A549 (cell line): ENCODE results near the gene REEP6. TPM values are rescaled to one million over a fixed set of nuclear protein-coding genes. Genes with fewer than 3 reads are reported as not detected.

Source experiments
- ATAC-seq, 2 experiments: fragments of 200-7000 bp in 1 of 2; fragments of >200 bp in 1 of 2; cut with Nextera tagmentation in 1 of 2; cut with Tn5 transposase in 1 of 2; 3 replicates each; pipeline versions ENCODE4 v1.8.0 to v1.9.1; 2018 to 2020; ENCODE audit warnings: mild to moderate bottlenecking in 1 of 2, moderate library complexity in 1 of 2
- CTCF ChIA-PET: fragments of 300-600 bp; sonication (Branson Sonifier 250); formaldehyde crosslinking; extraction: SDS; loops from one replicate; lab custom pipeline; 2021; ENCODE audit warnings: antibody characterized with exemption, inconsistent platforms; lab: Yijun Ruan, JAX
- POLR2A ChIA-PET: fragments of 350-600 bp; formaldehyde crosslinking; extraction: SDS; loops from one replicate; lab custom pipeline; 2021; ENCODE audit warnings: antibody characterized with exemption, inconsistent platforms; lab: Yijun Ruan, JAX
- DNase-seq, 2 experiments: peaks; one replicate each; pipeline versions ENCODE4 v3.0.0 to v3.0.0-alpha.2; 2011 to 2016; ENCODE audit warnings: low read depth in 1 of 2, low spot score in 1 of 2
- FAIRE-seq: peaks from 2 replicates; lab custom pipeline; 2011; peaks lifted over from hg19 to GRCh38; lab: Jason Lieb, UNC
- H3K27ac ChIP-seq, 2 experiments: fragments of >200 bp; sonication (Bioruptor Twin); formaldehyde crosslinking; 3 replicates each; pipeline ENCODE4 v1.5.1; 2016 to 2017
- H3K4me1 ChIP-seq: fragments of >200 bp; sonication (Bioruptor Twin); formaldehyde crosslinking; 3 replicates; pipeline ENCODE4 v1.6.1; 2016
- H3K4me2 ChIP-seq: fragments of >200 bp; sonication (Bioruptor Twin); formaldehyde crosslinking; 3 replicates; pipeline ENCODE4 v1.6.1; 2016
- H3K4me3 ChIP-seq: fragments of >200 bp; sonication (Bioruptor Twin); formaldehyde crosslinking; 3 replicates; pipeline ENCODE4 v1.5.1; 2016
- H3K9me3 ChIP-seq: fragments of >200 bp; sonication (Bioruptor Twin); formaldehyde crosslinking; 3 replicates; pipeline ENCODE4 v1.6.1; 2016
- ESRRA ChIP-seq: fragments of 150-350 bp; IDR thresholded peaks from 2 replicates; pipeline ENCODE4 v1.6.1; 2014; ENCODE audit warnings: mild to moderate bottlenecking, low read length, borderline replicate concordance
- FOSB ChIP-seq: fragments of 250-450 bp; sonication (Bioruptor Pico); IDR thresholded peaks from 2 replicates; pipeline ENCODE4 v1.5.0; 2020; ENCODE audit warnings: mild to moderate bottlenecking, moderate library complexity
- HOXB5 ChIP-seq: fragments of 250-450 bp; sonication (Bioruptor Pico); IDR thresholded peaks from 2 replicates; pipeline ENCODE4 v1.5.0; 2020; ENCODE audit warnings: mild to moderate bottlenecking, moderate library complexity
- KDM1A ChIP-seq: fragments of 200-600 bp; sonication (generic); IDR thresholded peaks from 2 replicates; pipeline ENCODE4 v1.6.1; 2016; ENCODE audit warnings: low read depth, mild to moderate bottlenecking
- NFE2L2 ChIP-seq: fragments of 150-350 bp; conservative IDR thresholded peaks from 2 replicates; pipeline ENCODE4 v1.6.1; 2014; ENCODE audit warnings: low read length
- NR3C1 ChIP-seq: fragments of >200 bp; sonication (Bioruptor Twin); formaldehyde crosslinking; IDR thresholded peaks from 3 replicates; pipeline ENCODE4 v1.6.1; 2017
- PHF8 ChIP-seq: fragments of 200-600 bp; sonication (generic); IDR thresholded peaks from 2 replicates; pipeline ENCODE4 v1.6.1; 2016; ENCODE audit warnings: low read depth, mild to moderate bottlenecking, antibody characterized with exemption, moderate library complexity, borderline replicate concordance
- POLR2AphosphoS2 ChIP-seq: conservative IDR thresholded peaks from 2 replicates; pipeline ENCODE4 v1.6.1; 2012; ENCODE audit warnings: low read length, improper control_type of control experiment, inconsistent platforms
- RAD21 ChIP-seq, 2 experiments: fragments of >200 bp in 1 of 2; sonication (Bioruptor Twin) in 1 of 2; formaldehyde crosslinking in 1 of 2; IDR thresholded peaks in 1 of 2; conservative IDR thresholded peaks in 1 of 2; 2 replicates in 1 of 2; 3 replicates in 1 of 2; pipeline ENCODE4 v1.6.1; 2012 to 2018; ENCODE audit warnings: inconsistent platforms in 1 of 2
- RARB ChIP-seq: fragments of 250-450 bp; sonication (Bioruptor Pico); IDR thresholded peaks from 2 replicates; pipeline ENCODE4 v1.8.0; 2021; ENCODE audit warnings: mild to moderate bottlenecking, moderate library complexity
- RNF2 ChIP-seq: fragments of 200-600 bp; sonication (generic); IDR thresholded peaks from 2 replicates; pipeline ENCODE4 v1.6.1; 2016; ENCODE audit warnings: low read depth, mild to moderate bottlenecking, antibody characterized with exemption, moderate library complexity, borderline replicate concordance
- TFCP2L1 ChIP-seq: fragments of 250-450 bp; sonication (Bioruptor Pico); IDR thresholded peaks from 2 replicates; pipeline ENCODE4 v1.5.0; 2021; ENCODE audit warnings: mild to moderate bottlenecking
- TP53 ChIP-seq: fragments of 250-450 bp; sonication (Bioruptor Pico); IDR thresholded peaks from 2 replicates; pipeline ENCODE4 v1.5.0; 2021; ENCODE audit warnings: mild to moderate bottlenecking, moderate library complexity
- ZFP36 ChIP-seq: fragments of 450-650 bp; IDR thresholded peaks from 2 replicates; pipeline ENCODE4 v1.6.1; 2014; ENCODE audit warnings: borderline replicate concordance; ENCODE audit not compliant: partially characterized antibody
- ZNF302 ChIP-seq: fragments of 250-450 bp; sonication (Bioruptor Pico); IDR thresholded peaks from 2 replicates; pipeline ENCODE4 v1.9.0; 2021; ENCODE audit warnings: inconsistent platforms, mild to moderate bottlenecking, moderate library complexity
- WGBS: methylation state at CpG from one replicate; pipeline ENCODE4 v1.1.6; 2017; ENCODE audit errors: missing lambda C conversion rate; 5-methylcytosine and 5-hydroxymethylcytosine counted together
- polyA plus RNA-seq, 4 experiments: library from polyadenylated mRNA; depleted of rRNA in 3 of 4; stranded (reverse); fragments of >200 nt; fragmentation: RNase III in 1 of 4; extraction: RNeasy Plus Mini Kit Qiagen cat#74134 plus additional on column Dnase treatment in 1 of 4; gene quantifications; 2 replicates in 3 of 4; 3 replicates in 1 of 4; pipeline ENCODE4 v1.2.3, GENCODE V29; 2011 to 2017
- TF ChIP-seq, protein P1 (sequence below): fragments of 200-600 bp; sonication (generic); IDR thresholded peaks from 2 replicates; pipeline ENCODE4 v1.6.1; 2016; ENCODE audit warnings: antibody characterized with exemption, mild to moderate bottlenecking, moderate library complexity
- TF ChIP-seq, protein P2 (sequence below): fragments of >200 bp; sonication (Bioruptor Twin); formaldehyde crosslinking; IDR thresholded peaks from 3 replicates; pipeline ENCODE4 v1.5.1; 2016
- TF ChIP-seq, protein P3 (sequence below): IDR thresholded peaks from 2 replicates; pipeline ENCODE4 v1.6.1; 2012
- TF ChIP-seq, protein P4 (sequence below): IDR thresholded peaks from 2 replicates; pipeline ENCODE4 v1.6.1; 2012
- TF ChIP-seq, protein P5 (sequence below): fragments of >200 bp; sonication (Bioruptor Twin); formaldehyde crosslinking; IDR thresholded peaks from 3 replicates; pipeline ENCODE4 v1.6.1; 2016

The REEP6 gene
- polyA plus RNA-seq, 2 of the 4 experiments (the other 2 are of a cell fraction) = 1.8 to 4.8 TPM

DNA sequence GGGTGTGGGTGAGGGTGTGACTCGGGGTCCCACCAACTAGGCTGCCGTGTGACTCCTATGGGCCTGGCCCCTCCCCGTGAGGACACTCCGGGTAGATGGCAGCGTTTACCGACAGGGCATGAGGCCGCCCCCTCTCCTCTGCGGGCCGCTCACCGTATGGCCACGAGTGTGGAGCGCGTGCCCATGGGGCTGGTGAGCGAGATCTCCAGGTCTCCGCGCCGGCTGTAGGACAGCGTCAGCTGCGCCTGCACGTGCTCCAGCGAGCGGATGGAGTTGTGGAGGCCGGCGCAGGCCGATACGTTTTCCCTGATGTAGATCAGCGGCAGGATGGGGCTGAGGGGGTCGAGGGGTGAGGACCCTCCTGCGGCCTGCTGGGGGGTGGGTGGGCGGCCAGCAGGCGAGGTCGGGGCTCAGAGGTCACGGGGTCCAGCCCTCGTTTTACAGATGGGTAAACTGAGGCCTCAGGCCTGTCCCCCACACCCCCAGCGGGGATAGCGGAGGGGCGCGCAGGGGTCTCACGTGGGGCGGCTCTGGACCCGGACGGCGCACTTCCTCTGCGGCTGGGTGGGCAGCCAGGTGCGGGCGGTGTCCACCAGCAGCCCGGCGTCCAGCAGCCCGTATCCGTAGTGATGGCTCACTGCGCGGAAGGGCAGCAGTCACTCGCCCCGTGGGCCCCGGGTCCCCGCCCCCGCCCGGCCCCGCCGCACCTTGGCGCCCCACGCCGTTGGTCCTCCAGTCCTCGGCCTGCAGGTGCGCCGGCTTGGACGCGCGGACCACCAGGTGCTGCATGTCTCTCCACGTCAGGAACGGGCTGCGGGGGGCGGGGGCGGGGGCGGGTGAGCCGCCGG lies 7.6 kb upstream of the REEP6 start:
- H3K27ac ChIP-seq = no peak overlapping the region
- TF ChIP-seq NFE2L2 (no peak), ZFP36 (no peak), HOXB5 (CRISPR knock-in tag) (no peak), RARB (CRISPR knock-in tag) (no peak), NR3C1 (no peak), RAD21 (conservative IDR thresholded peaks at IDR 0.05 in 1 of 2, IDR thresholded peaks at IDR 0.05 in 1 of 2) (no peak), FOSB (no peak), KDM1A (no peak), POLR2AphosphoS2 (no peak), ESRRA (no peak), ZNF302 (no peak), RNF2 (no peak), TFCP2L1 (no peak), PHF8 (no peak), TP53 (CRISPR knock-in tag) (no peak)
- TF ChIP-seq, protein P1, sequence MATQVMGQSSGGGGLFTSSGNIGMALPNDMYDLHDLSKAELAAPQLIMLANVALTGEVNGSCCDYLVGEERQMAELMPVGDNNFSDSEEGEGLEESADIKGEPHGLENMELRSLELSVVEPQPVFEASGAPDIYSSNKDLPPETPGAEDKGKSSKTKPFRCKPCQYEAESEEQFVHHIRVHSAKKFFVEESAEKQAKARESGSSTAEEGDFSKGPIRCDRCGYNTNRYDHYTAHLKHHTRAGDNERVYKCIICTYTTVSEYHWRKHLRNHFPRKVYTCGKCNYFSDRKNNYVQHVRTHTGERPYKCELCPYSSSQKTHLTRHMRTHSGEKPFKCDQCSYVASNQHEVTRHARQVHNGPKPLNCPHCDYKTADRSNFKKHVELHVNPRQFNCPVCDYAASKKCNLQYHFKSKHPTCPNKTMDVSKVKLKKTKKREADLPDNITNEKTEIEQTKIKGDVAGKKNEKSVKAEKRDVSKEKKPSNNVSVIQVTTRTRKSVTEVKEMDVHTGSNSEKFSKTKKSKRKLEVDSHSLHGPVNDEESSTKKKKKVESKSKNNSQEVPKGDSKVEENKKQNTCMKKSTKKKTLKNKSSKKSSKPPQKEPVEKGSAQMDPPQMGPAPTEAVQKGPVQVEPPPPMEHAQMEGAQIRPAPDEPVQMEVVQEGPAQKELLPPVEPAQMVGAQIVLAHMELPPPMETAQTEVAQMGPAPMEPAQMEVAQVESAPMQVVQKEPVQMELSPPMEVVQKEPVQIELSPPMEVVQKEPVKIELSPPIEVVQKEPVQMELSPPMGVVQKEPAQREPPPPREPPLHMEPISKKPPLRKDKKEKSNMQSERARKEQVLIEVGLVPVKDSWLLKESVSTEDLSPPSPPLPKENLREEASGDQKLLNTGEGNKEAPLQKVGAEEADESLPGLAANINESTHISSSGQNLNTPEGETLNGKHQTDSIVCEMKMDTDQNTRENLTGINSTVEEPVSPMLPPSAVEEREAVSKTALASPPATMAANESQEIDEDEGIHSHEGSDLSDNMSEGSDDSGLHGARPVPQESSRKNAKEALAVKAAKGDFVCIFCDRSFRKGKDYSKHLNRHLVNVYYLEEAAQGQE = no peak
- TF ChIP-seq, protein P2, sequence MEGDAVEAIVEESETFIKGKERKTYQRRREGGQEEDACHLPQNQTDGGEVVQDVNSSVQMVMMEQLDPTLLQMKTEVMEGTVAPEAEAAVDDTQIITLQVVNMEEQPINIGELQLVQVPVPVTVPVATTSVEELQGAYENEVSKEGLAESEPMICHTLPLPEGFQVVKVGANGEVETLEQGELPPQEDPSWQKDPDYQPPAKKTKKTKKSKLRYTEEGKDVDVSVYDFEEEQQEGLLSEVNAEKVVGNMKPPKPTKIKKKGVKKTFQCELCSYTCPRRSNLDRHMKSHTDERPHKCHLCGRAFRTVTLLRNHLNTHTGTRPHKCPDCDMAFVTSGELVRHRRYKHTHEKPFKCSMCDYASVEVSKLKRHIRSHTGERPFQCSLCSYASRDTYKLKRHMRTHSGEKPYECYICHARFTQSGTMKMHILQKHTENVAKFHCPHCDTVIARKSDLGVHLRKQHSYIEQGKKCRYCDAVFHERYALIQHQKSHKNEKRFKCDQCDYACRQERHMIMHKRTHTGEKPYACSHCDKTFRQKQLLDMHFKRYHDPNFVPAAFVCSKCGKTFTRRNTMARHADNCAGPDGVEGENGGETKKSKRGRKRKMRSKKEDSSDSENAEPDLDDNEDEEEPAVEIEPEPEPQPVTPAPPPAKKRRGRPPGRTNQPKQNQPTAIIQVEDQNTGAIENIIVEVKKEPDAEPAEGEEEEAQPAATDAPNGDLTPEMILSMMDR = no peak
- TF ChIP-seq, protein P3, sequence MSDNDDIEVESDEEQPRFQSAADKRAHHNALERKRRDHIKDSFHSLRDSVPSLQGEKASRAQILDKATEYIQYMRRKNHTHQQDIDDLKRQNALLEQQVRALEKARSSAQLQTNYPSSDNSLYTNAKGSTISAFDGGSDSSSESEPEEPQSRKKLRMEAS = no peak
- TF ChIP-seq, protein P4, sequence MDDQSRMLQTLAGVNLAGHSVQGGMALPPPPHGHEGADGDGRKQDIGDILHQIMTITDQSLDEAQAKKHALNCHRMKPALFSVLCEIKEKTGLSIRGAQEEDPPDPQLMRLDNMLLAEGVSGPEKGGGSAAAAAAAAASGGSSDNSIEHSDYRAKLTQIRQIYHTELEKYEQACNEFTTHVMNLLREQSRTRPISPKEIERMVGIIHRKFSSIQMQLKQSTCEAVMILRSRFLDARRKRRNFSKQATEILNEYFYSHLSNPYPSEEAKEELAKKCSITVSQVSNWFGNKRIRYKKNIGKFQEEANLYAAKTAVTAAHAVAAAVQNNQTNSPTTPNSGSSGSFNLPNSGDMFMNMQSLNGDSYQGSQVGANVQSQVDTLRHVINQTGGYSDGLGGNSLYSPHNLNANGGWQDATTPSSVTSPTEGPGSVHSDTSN = no peak
- TF ChIP-seq, protein P5, sequence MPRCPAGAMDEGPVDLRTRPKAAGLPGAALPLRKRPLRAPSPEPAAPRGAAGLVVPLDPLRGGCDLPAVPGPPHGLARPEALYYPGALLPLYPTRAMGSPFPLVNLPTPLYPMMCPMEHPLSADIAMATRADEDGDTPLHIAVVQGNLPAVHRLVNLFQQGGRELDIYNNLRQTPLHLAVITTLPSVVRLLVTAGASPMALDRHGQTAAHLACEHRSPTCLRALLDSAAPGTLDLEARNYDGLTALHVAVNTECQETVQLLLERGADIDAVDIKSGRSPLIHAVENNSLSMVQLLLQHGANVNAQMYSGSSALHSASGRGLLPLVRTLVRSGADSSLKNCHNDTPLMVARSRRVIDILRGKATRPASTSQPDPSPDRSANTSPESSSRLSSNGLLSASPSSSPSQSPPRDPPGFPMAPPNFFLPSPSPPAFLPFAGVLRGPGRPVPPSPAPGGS = no peak
- POLR2A ChIA-PET = no interaction called here
- no peaks in the 10 kb centered on the region for H3K9me3 ChIP-seq
- DNase-seq (no peak), ATAC-seq (no peak), FAIRE-seq (no peak)
- H3K4me3 ChIP-seq = no peak overlapping the region
- 97% methylated on average over 6 of the region's 77 CpGs for WGBS
- 0 out of 3 replicates have a peak, but pooled peaks cover 4% of the 10 kb centered on the region for H3K4me1 ChIP-seq
- no peak overlapping the region for H3K4me2 ChIP-seq
- CTCF ChIA-PET = no interaction called here
